HCT116 (cell line): Measurements from ENCODE around the gene METRN. TPM values are rescaled to one million over a fixed set of nuclear protein-coding genes. Genes with fewer than 3 reads are reported as not detected.
A peak's percentile ranks its signal among the peaks of the same experiment; 100 is the strongest.
"Not testable (repeated sequence)": the region's sequence is repeated elsewhere in the genome, so short reads cannot be mapped to it uniquely, and the experiment has no call there.

ENCODE experiments used
- ATAC-seq: fragments of 200-7000 bp; cut with Tn5 transposase; 2 replicates; pipeline ENCODE4 v1.9.1; 2020; ENCODE audit warnings: mild to moderate bottlenecking, moderate library complexity
- BruUV-seq: library from RNA; stranded (reverse); fragments of 400-500 nt; replicated peaks from 2 replicates; lab custom pipeline; 2021; lab: Mats Ljungman, UMichigan
- CTCF ChIA-PET: fragments of 300-600 bp; sonication (Branson Sonifier 250); formaldehyde crosslinking; loops from one replicate; lab custom pipeline; 2021; ENCODE audit warnings: antibody characterized with exemption; lab: Charles Lee
- POLR2A ChIA-PET: fragments of 300-600, 350-600 bp; sonication (Branson Sonifier 250); formaldehyde crosslinking; loops from one replicate; lab custom pipeline; 2021; ENCODE audit warnings: antibody characterized with exemption; lab: Charles Lee
- RAD21 ChIA-PET, 2 experiments: fragments of 300-600 bp; sonication (Branson Sonifier 250); formaldehyde crosslinking; loops; one replicate each; lab custom pipeline; 2023; ENCODE audit warnings: low total read pairs in 2 of 2; ENCODE audit not compliant: uncharacterized antibody in 2 of 2, unreplicated experiment in 2 of 2, low non-redundant PET in 1 of 2; lab: Charles Lee
- DNase-seq: peaks from one replicate; pipeline ENCODE4 v3.0.0-alpha.2; 2010; ENCODE audit warnings: low read depth, low spot score
- H2AFZ ChIP-seq: fragments of 200-600 bp; shearing (Covaris generic), sonication (generic); 2 replicates; pipeline ENCODE4 v1.6.1; 2017; ENCODE audit warnings: low read depth, mixed run types, mixed read lengths, antibody characterized with exemption, low read length; ENCODE audit not compliant: poor library complexity, severe bottlenecking
- H3K27ac ChIP-seq: 2 replicates; pipeline ENCODE4 v1.5.1; 2012; ENCODE audit warnings: low read depth, low read length
- H3K27me3 ChIP-seq: fragments of 200-600 bp; sonication (generic); 2 replicates; pipeline ENCODE4 v1.6.1; 2016; ENCODE audit warnings: mixed run types, low read length, mixed read lengths; ENCODE audit not compliant: insufficient read depth
- H3K36me3 ChIP-seq, 2 experiments: fragments of 200-500 bp in 1 of 2; fragments of 200-600 bp in 1 of 2; sonication (Bioruptor generic) in 1 of 2; sonication (generic) in 1 of 2; 2 replicates each; pipeline versions ENCODE4 v1.5.1 to v1.6.1; 2014 to 2016; ENCODE audit warnings: low read length in 2 of 2, inconsistent platforms in 1 of 2, mixed read lengths in 1 of 2, mixed run types in 1 of 2; ENCODE audit not compliant: insufficient read depth in 2 of 2, control insufficient read depth in 1 of 2
- H3K4me1 ChIP-seq, 2 experiments: fragments of 200-600 bp in 1 of 2; sonication (generic) in 1 of 2; 2 replicates each; pipeline versions ENCODE4 v1.5.1 to v1.6.1; 2012 to 2017; ENCODE audit warnings: low read length in 2 of 2, inconsistent platforms in 1 of 2, mild to moderate bottlenecking in 1 of 2, mixed read lengths in 1 of 2, mixed run types in 1 of 2, moderate library complexity in 1 of 2; ENCODE audit not compliant: insufficient read depth in 2 of 2, control insufficient read depth in 1 of 2
- H3K4me2 ChIP-seq: fragments of 200-600 bp; sonication (generic); 2 replicates; pipeline ENCODE4 v1.6.1; 2017; ENCODE audit warnings: mixed run types, low read length, mixed read lengths
- H3K4me3 ChIP-seq, 2 experiments: fragments of 200-600 bp in 1 of 2; sonication (generic) in 1 of 2; replicated peaks in 1 of 2; 2 replicates each; pipeline ENCODE4 v1.5.1; 2011 to 2016; ENCODE audit warnings: low read length in 2 of 2, control low read depth in 1 of 2, low read depth in 1 of 2, mild to moderate bottlenecking in 1 of 2, mixed read lengths in 1 of 2, mixed run types in 1 of 2
- H3K79me2 ChIP-seq: fragments of 200-600 bp; sonication (generic); 2 replicates; pipeline ENCODE4 v1.6.1; 2017; ENCODE audit warnings: mild to moderate bottlenecking, mixed run types, low read length, moderate library complexity, mixed read lengths; ENCODE audit not compliant: insufficient read depth
- H3K9ac ChIP-seq: fragments of 200-600 bp; sonication (generic); 2 replicates; pipeline ENCODE4 v1.6.1; 2016; ENCODE audit warnings: low read length, mixed read lengths
- H3K9me2 ChIP-seq: fragments of 200-600 bp; sonication (generic), shearing (Covaris generic); 2 replicates; pipeline ENCODE4 v1.6.1; 2017; ENCODE audit warnings: mixed run types, mild to moderate bottlenecking, moderate library complexity; ENCODE audit not compliant: insufficient read depth
- H3K9me3 ChIP-seq, 2 experiments: fragments of 200-500 bp in 1 of 2; fragments of 200-600 bp in 1 of 2; sonication (Bioruptor generic) in 1 of 2; sonication (generic) in 1 of 2; 2 replicates each; pipeline ENCODE4 v1.6.1; 2014 to 2017; ENCODE audit warnings: low read length in 2 of 2, mixed read lengths in 2 of 2, inconsistent platforms in 1 of 2, low read depth in 1 of 2, mild to moderate bottlenecking in 1 of 2, mixed run types in 1 of 2, moderate library complexity in 1 of 2; ENCODE audit not compliant: control insufficient read depth in 1 of 2, insufficient read depth in 1 of 2
- H4K20me1 ChIP-seq: fragments of 200-600 bp; sonication (generic), shearing (Covaris generic); 2 replicates; pipeline ENCODE4 v1.6.1; 2017; ENCODE audit warnings: mixed run types, mild to moderate bottlenecking, moderate library complexity; ENCODE audit not compliant: insufficient read depth
- ELF1 ChIP-seq: IDR thresholded peaks from 2 replicates; pipeline ENCODE4 v1.6.1; 2012; ENCODE audit warnings: low read depth, borderline replicate concordance
- FOSL1 ChIP-seq: IDR thresholded peaks from 2 replicates; pipeline ENCODE4 v1.6.1; 2012; ENCODE audit warnings: low read depth
- POLR2AphosphoS5 ChIP-seq: IDR thresholded peaks from 2 replicates; pipeline ENCODE4 v1.6.1; 2011; ENCODE audit warnings: mild to moderate bottlenecking, low read depth, low read length, moderate library complexity
- intact Hi-C: fragments of 100-400 bp; cut with micrococcal nuclease; formaldehyde crosslinking; loops from 2 replicates; pipeline ENCODE4 v1.10.0; 2022
- total RNA-seq: library from RNA; stranded (reverse); gene quantifications from one replicate; pipeline ENCODE4 v1.2.1, GENCODE V29; 2021; ENCODE audit not compliant: unreplicated experiment

Gene METRN
- total RNA-seq, 1 experiment from 2014 or later, result 193 TPM

DNA sequence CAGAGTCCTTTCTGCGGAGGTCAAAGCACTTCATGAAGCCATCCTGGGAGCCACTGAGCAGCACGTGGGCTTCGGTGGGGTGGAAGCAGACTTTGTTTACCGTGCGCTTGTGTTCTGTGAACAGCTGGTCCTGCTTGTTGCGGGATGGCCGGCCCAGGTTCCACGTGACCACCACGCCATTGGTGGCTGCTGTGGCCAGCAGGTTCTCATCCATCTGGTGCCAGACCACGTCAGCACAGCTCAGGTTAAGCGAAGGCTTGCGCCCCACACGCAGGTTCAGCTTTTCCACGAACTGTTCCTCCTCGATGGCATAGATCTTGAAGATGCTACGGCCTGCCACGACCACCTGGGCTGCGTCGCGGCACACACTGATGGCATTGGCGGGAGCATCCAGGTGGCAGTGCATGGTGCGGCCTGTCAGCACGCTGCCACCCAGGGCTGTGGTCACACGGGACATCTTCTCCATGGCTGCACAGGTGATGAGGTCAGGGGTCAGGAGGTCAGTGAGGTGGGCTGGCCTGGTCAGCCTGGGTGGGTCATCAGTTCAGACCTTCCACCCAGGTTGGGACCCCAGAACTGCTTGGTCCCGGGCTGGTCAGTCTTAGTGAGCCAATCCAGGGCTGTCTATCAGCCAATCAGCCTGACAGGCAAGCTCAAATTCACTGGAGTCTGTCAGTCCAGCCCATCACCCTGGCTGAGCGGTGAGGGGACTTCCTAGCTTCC, 25.6 kb upstream of the METRN start:
- Histone ChIP-seq H3K4me2 (peak overlapping the region; percentile 95), H3K9me3 (no peaks in the 10 kb centered on the region), H3K36me3 (peaks cover 0 to 7% of the 10 kb centered on the region in 2 experiments; a peak in 1 of 4 replicates), H3K79me2 (peaks cover 19% of the 10 kb centered on the region; the same call in 1 of the 2 replicates), H2AFZ (no peak overlapping the region), H3K9ac (peak overlapping the region; percentile 85), H3K9me2 (no peaks in the 10 kb centered on the region), H3K4me3 (peak overlapping the region; percentile 87 to 92), H3K4me1 (peaks cover 10 to 41% of the 10 kb centered on the region in 2 experiments; a peak in 3 of 4 replicates), H3K27me3 (no peaks in the 10 kb centered on the region), H3K27ac (peak overlapping the region; percentile 72), H4K20me1 (no peaks in the 10 kb centered on the region)
- ChIA-PET POLR2A (no interaction called here), RAD21 (no interaction called here), CTCF (interaction anchor here (0.9 to 1.3 kb wide), 2 partner anchors 9 to 23 kb away, joined by 3 read pairs; partner anchors contain the start of gene STUB1)
- TF ChIP-seq FOSL1, result no peak
- TF ChIP-seq ELF1, result no peak
- TF ChIP-seq POLR2AphosphoS5, result no peak
- ATAC-seq (peak; percentile 9), DNase-seq (no peak)
- no TSS peak for BruUV-seq
- intact Hi-C loops, result no loop called here

DNA sequence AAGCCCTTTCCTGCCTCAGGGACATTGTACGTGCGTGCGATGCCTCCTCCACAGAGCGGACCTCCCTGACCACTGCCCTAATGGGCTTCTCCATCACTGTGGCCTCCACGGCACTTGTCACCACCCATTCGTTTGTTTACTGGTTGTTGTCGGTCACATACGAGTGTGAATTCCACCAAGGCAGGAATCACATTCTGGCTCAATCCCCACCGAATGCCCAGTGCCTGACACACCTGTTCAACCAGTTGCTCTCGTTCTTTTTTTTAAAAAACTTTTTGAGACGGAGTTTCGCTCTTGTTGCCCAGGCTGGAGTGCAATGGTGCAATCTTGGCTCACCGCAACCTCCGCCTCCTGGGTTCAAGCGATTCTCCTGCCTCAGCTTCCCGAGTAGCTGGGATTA, 23.7 kb upstream of the METRN start:
- DNase-seq, H3K4me2 ChIP-seq, CTCF ChIA-PET, H3K27ac ChIP-seq, H3K9me2 ChIP-seq, POLR2A ChIA-PET, H4K20me1 ChIP-seq, H3K4me3 ChIP-seq, BruUV-seq, ATAC-seq, H3K9me3 ChIP-seq, H3K36me3 ChIP-seq, H3K27me3 ChIP-seq, H2AFZ ChIP-seq, intact Hi-C loops, H3K9ac ChIP-seq, RAD21 ChIA-PET: not testable (repeated sequence)
- Histone ChIP-seq H3K4me1 (peaks cover 16 to 40% of the 10 kb centered on the region in 2 experiments), H3K79me2 (peaks cover 17% of the 10 kb centered on the region; the same call in 1 of the 2 replicates)
